Trophoblast cell (in vitro differentiated cells and primary cell): Measurements from ENCODE around the gene COQ7.
A peak's percentile ranks its signal among the peaks of the same experiment; 100 is the strongest.

ENCODE experiments used
- DNase-seq, 2 donors: peaks; one replicate each; pipeline ENCODE4 v3.0.0-alpha.2; 2016
- H2AFZ ChIP-seq: 2 replicates; pipeline ENCODE4 v1.6.1; 2013; ENCODE audit warnings: low read length, moderate library complexity, mild to moderate bottlenecking; ENCODE audit not compliant: insufficient read depth, poor library complexity
- H2AK5ac ChIP-seq: 2 replicates; pipeline ENCODE4 v1.6.1; 2013; ENCODE audit warnings: mild to moderate bottlenecking, low read length
- H2BK120ac ChIP-seq: 2 replicates; pipeline ENCODE4 v1.6.1; 2013; ENCODE audit warnings: low read length, mild to moderate bottlenecking, moderate library complexity; ENCODE audit not compliant: insufficient read depth, poor library complexity
- H2BK12ac ChIP-seq: 2 replicates; pipeline ENCODE4 v1.6.1; 2013; ENCODE audit warnings: mild to moderate bottlenecking, low read length, moderate library complexity
- H2BK5ac ChIP-seq: 2 replicates; pipeline ENCODE4 v1.6.1; 2013; ENCODE audit warnings: low read length, low read depth, moderate library complexity, mild to moderate bottlenecking; ENCODE audit not compliant: poor library complexity
- H3K14ac ChIP-seq: 2 replicates; pipeline ENCODE4 v1.6.1; 2013; ENCODE audit warnings: mild to moderate bottlenecking, low read length
- H3K18ac ChIP-seq: 2 replicates; pipeline ENCODE4 v1.6.1; 2013; ENCODE audit warnings: mild to moderate bottlenecking, low read length
- H3K23ac ChIP-seq: 2 replicates; pipeline ENCODE4 v1.6.1; 2013; ENCODE audit warnings: low read length
- H3K27ac ChIP-seq: 2 replicates; pipeline ENCODE4 v1.5.1; 2013; ENCODE audit warnings: low read depth, mild to moderate bottlenecking, inconsistent platforms, low read length, moderate library complexity
- H3K27me3 ChIP-seq: 2 replicates; pipeline ENCODE4 v1.6.1; 2013; ENCODE audit warnings: inconsistent platforms, mild to moderate bottlenecking, low read length, moderate library complexity; ENCODE audit not compliant: insufficient read depth
- H3K36me3 ChIP-seq, 2 experiments: 1 replicate in 1 of 2; 2 replicates in 1 of 2; pipeline ENCODE4 v1.6.1; 2013; ENCODE audit warnings: low read length in 2 of 2, mild to moderate bottlenecking in 2 of 2, moderate library complexity in 1 of 2; ENCODE audit not compliant: insufficient read depth in 2 of 2, control insufficient read depth in 1 of 2
- H3K4ac ChIP-seq: 2 replicates; pipeline ENCODE4 v1.6.1; 2013; ENCODE audit warnings: low read depth, mild to moderate bottlenecking, low read length, moderate library complexity
- H3K4me1 ChIP-seq, 2 experiments: 1 replicate in 1 of 2; 2 replicates in 1 of 2; pipeline ENCODE4 v1.6.1; 2013; ENCODE audit warnings: low read length in 2 of 2, mild to moderate bottlenecking in 2 of 2, moderate library complexity in 1 of 2; ENCODE audit not compliant: insufficient read depth in 2 of 2, control insufficient read depth in 1 of 2
- H3K4me2 ChIP-seq: 2 replicates; pipeline ENCODE4 v1.6.1; 2013; ENCODE audit warnings: inconsistent platforms, mild to moderate bottlenecking, low read length, moderate library complexity
- H3K4me3 ChIP-seq: 2 replicates; pipeline ENCODE4 v1.5.1; 2013; ENCODE audit warnings: mild to moderate bottlenecking, low read depth, low read length, inconsistent platforms
- H3K79me1 ChIP-seq: one replicate; pipeline ENCODE4 v1.6.1; 2013; ENCODE audit warnings: low read length
- H3K79me2 ChIP-seq: 2 replicates; pipeline ENCODE4 v1.6.1; 2013; ENCODE audit warnings: low read length, mild to moderate bottlenecking; ENCODE audit not compliant: control insufficient read depth, insufficient read depth, poor library complexity
- H3K9ac ChIP-seq: 2 replicates; pipeline ENCODE4 v1.6.1; 2013; ENCODE audit warnings: mild to moderate bottlenecking, low read length
- H3K9me3 ChIP-seq: 2 replicates; pipeline ENCODE4 v1.6.1; 2013; ENCODE audit warnings: low read depth, mild to moderate bottlenecking, control low read depth, inconsistent platforms, low read length; ENCODE audit not compliant: insufficient read depth
- H4K12ac ChIP-seq: 2 replicates; pipeline ENCODE4 v1.6.1; 2013; ENCODE audit warnings: low read depth, mild to moderate bottlenecking, low read length, moderate library complexity
- H4K8ac ChIP-seq: 2 replicates; pipeline ENCODE4 v1.6.1; 2013; ENCODE audit warnings: low read depth, mild to moderate bottlenecking, low read length, moderate library complexity
- H4K91ac ChIP-seq: one replicate; pipeline ENCODE4 v1.6.1; 2013; ENCODE audit warnings: low read depth, mild to moderate bottlenecking, low read length, moderate library complexity
- WGBS: extraction: QIAGEN DNeasy Blood & Tissue Kit; methylation state at CpG from one replicate; pipeline ENCODE4 v1.1.7; 2013; ENCODE audit warnings: missing lambda C conversion rate; ENCODE audit not compliant: insufficient read length, insufficient coverage; ENCODE audit errors: extremely low coverage; 5-methylcytosine and 5-hydroxymethylcytosine counted together

The COQ7 gene

DNA sequence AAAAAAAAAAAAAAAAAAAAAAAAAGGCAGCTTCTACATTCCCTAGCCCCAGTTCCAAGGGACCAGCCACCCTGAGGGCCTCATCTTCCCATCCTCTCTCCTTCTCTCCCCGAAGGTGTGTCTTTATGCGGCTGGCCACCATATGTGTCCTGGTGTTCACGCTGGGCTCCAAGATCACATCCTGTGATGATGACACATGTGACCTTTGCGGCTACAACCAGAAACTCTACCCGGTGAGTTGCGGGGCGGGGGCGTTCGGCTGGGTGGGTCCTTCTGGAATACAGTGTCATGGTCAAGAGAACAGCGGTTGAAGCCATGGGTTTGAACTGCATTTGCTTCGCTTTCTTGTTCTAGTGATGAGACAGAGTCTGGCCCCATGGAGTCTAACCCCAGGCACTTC, 22.6 kb upstream of the COQ7 start:
- Histone ChIP-seq H2BK12ac (no peak overlapping the region), H2BK120ac (no peak overlapping the region), H3K9ac (no peak overlapping the region), H3K9me3 (no peaks in the 10 kb centered on the region), H4K91ac (no peak overlapping the region), H3K18ac (no peak overlapping the region), H2BK5ac (no peak overlapping the region), H3K79me1 (no peaks in the 10 kb centered on the region), H2AK5ac (no peak overlapping the region), H3K4me2 (no peak overlapping the region), H4K12ac (no peak overlapping the region), H3K4me3 (no peak overlapping the region), H3K27ac (no peak overlapping the region), H3K36me3 (no peaks in the 10 kb centered on the region), H4K8ac (no peak overlapping the region), H3K14ac (no peak overlapping the region), H3K4me1 (no peaks in the 10 kb centered on the region), H3K79me2 (no peaks in the 10 kb centered on the region), H3K4ac (no peak overlapping the region), H3K23ac (no peak overlapping the region), H3K27me3 (no peaks in the 10 kb centered on the region), H2AFZ (no peak overlapping the region)
- no peak for DNase-seq
- no CpG with 5 or more reads among the region's 11 CpGs for WGBS

DNA sequence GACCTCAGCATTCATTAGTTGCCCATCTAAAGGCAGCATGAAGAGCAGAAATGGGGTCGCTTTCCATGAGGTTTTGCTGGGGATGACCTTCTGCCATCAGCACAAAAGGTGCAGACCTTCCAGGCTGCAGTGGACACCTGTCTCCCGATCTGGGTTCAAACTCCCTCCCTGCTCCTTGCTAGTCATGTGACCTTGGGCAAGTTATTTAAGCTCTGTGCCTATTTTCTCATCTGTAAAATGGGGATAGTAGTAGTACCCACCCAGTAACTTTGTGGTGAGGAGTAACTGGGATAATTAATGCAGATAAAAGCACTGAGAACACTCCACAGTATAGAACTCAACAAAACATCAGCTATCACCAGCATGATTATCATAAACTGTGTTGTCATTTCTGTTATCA, 21.4 kb upstream of the COQ7 start:
- no peak overlapping the region for H4K91ac ChIP-seq

DNA sequence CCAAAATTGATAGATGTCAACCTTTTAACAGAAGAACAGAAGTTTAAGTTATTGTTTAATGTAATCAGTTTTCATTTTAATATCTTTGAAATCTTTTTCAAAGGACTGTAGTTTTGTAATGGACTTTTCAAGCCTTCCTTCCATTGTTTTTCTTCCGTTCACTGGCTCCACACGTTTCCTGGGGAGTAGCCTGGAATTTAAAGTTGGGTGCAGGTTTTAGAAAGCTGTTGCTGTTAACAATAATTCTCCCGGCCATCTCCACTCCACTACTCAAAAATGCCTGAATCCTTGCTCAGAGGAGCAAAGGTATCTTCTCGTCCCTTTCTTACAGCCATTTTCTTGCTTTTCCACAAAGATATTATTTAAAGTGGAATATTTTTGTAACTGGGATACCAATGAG, 4.7 kb upstream of the COQ7 start:
- Histone ChIP-seq H3K4ac (no peak overlapping the region), H3K4me2 (no peak overlapping the region), H3K36me3 (peaks cover 0 to 2% of the 10 kb centered on the region in 2 experiments), H3K14ac (no peak overlapping the region), H3K23ac (no peak overlapping the region), H4K8ac (no peak overlapping the region), H3K4me3 (no peak overlapping the region), H3K18ac (no peak overlapping the region), H3K9me3 (no peaks in the 10 kb centered on the region), H2AK5ac (no peak overlapping the region), H3K27me3 (no peaks in the 10 kb centered on the region), H2BK5ac (no peak overlapping the region), H3K27ac (no peak overlapping the region), H3K79me1 (peaks cover 2% of the 10 kb centered on the region), H2BK12ac (no peak overlapping the region), H3K9ac (no peak overlapping the region), H4K12ac (no peak overlapping the region), H4K91ac (no peak overlapping the region), H3K79me2 (no peaks in the 10 kb centered on the region), H2AFZ (no peak overlapping the region), H2BK120ac (no peak overlapping the region), H3K4me1 (no peaks in the 10 kb centered on the region)
- no CpG with 5 or more reads among the region's 4 CpGs for WGBS
- no peak for DNase-seq

More for the DNA sequence above, 21.4 kb upstream of the COQ7 start:
- H3K9me3 ChIP-seq, result no peaks in the 10 kb centered on the region
- no peak overlapping the region for H2AK5ac ChIP-seq
- no peak overlapping the region for H2BK12ac ChIP-seq
- no peak overlapping the region for H3K14ac ChIP-seq
- no peak overlapping the region for H3K4ac ChIP-seq
- H3K9ac ChIP-seq, result no peak overlapping the region
- H2AFZ ChIP-seq, result no peak overlapping the region
- H2BK120ac ChIP-seq, result no peak overlapping the region
- H3K27ac ChIP-seq, result no peak overlapping the region
- DNase-seq, result no peak
- H3K79me2 ChIP-seq, result no peaks in the 10 kb centered on the region
- WGBS, result no CpG with 5 or more reads among the region's 2 CpGs
- no peak overlapping the region for H3K4me3 ChIP-seq
- no peaks in the 10 kb centered on the region for H3K27me3 ChIP-seq
- no peak overlapping the region for H3K18ac ChIP-seq
- no peaks in the 10 kb centered on the region for H3K4me1 ChIP-seq
- H3K79me1 ChIP-seq, result no peaks in the 10 kb centered on the region
- H3K36me3 ChIP-seq, result no peaks in the 10 kb centered on the region
- no peak overlapping the region for H4K12ac ChIP-seq
- no peak overlapping the region for H4K8ac ChIP-seq
- H3K4me2 ChIP-seq, result no peak overlapping the region
- H2BK5ac ChIP-seq, result no peak overlapping the region
- H3K23ac ChIP-seq, result no peak overlapping the region

DNA sequence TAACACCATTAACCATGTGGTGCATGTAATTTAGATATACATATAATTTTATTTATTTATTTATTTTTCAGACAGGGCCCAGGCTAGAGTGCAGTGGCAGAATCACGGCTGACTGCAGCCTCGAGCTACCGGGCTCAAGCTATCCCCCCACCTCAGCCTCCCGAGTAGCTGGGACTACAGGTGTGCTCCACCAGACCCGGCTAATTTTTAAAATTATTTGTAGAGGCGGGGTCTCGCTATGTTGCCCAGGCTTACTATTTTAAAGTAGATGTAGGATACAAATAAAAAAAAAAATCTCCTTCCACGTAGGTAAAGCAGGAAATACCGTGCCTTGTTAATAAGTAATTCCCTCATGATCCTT, 446 bp upstream of the COQ7 start:
- no peak overlapping the region for H4K91ac ChIP-seq
- H3K9ac ChIP-seq, result no peak overlapping the region
- no peak overlapping the region for H2BK5ac ChIP-seq
- H3K27me3 ChIP-seq, result no peaks in the 10 kb centered on the region
- DNase-seq, result no peak
- peak overlapping the region; percentile 42 for H3K4me2 ChIP-seq
- peak overlapping the region; percentile 93 for H4K8ac ChIP-seq
- peaks cover 0 to 2% of the 10 kb centered on the region in 2 experiments for H3K4me1 ChIP-seq
- WGBS, result no CpG with 5 or more reads among the region's 9 CpGs
- peaks cover 4% of the 10 kb centered on the region for H3K79me1 ChIP-seq
- H3K27ac ChIP-seq, result no peak overlapping the region
- peaks cover 0 to 2% of the 10 kb centered on the region in 2 experiments for H3K36me3 ChIP-seq
- H3K9me3 ChIP-seq, result no peaks in the 10 kb centered on the region
- H2BK120ac ChIP-seq, result no peak overlapping the region
- H2AK5ac ChIP-seq, result no peak overlapping the region
- no peaks in the 10 kb centered on the region for H3K79me2 ChIP-seq
- H2AFZ ChIP-seq, result no peak overlapping the region
- no peak overlapping the region for H3K14ac ChIP-seq
- no peak overlapping the region for H3K4ac ChIP-seq
- no peak overlapping the region for H4K12ac ChIP-seq
- H3K18ac ChIP-seq, result no peak overlapping the region
- H3K23ac ChIP-seq, result no peak overlapping the region
- H3K4me3 ChIP-seq, result no peak overlapping the region
- H2BK12ac ChIP-seq, result no peak overlapping the region
